GM19035 (cell line): Measurements from ENCODE around the gene VAMP4.
A peak's percentile ranks its signal among the peaks of the same experiment; 100 is the strongest.

Experiments
- ATAC-seq: cut with Tn5 transposase; IDR thresholded peaks from one replicate; pipeline ENCODE4 v1.9.1; 2021; ENCODE audit not compliant: unreplicated experiment

VAMP4 gene, protein sequence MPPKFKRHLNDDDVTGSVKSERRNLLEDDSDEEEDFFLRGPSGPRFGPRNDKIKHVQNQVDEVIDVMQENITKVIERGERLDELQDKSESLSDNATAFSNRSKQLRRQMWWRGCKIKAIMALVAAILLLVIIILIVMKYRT

DNA sequence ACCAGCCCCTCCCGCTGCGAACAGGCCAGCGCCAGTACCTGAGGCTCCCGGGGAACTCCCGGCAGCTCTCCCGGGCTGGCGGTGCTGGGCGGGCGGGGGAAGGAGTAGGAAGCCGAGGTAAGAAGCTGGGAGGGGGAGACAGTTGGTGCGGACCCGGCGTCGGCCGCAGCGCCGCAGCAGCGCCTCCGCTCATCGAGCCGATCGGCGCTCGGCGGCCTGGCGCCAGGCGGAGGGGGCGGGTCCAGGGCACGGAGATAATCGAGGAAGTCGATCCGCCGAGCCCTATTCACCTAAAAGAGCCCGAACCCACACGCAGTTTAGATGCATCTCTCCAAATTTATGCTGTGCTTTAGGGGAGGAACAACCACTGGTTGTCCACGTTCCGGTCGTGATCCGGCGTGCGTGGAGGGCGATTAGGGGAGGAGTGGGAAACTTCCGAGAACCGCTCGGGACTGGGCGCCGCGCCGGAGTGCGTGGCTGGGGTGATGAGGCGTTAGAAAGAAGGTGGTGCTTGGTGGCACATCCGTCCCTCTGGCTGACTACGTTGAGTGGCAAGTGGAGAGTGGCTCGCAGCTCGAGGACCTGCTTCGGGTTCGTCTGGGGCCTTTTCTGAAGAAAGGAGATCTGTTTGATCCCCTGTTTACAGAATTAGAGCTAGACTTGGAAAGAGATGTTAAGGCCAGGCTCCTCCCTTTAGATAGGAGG lies at the start of gene VAMP4:
VAMP4 (minus strand) TSS at position 194 of the 705 bp plus-strand sequence. CDS start 3,651 bp downstream, outside the sequence.
- peak; percentile 95 for ATAC-seq

DNA sequence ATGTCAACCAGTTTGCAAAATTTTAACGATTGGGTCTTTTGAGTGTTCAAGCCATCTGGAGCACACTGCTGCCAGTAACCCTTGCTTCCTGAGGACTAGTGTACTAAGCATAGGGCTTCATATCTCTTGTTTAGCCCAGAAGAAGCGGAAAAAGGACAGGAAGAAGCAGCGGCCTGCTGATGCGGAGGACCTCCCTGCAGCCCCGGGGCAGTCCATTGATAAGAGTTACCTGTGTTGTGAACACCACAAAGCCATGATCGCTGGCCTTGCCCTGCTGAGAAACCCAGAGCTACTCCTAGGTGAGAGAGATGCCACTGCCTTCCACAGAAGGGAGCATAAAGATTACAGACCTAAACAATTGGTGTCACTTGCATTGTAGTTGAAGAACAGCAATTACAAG lies 48.5 kb upstream of the VAMP4 start:
- no peak for ATAC-seq

DNA sequence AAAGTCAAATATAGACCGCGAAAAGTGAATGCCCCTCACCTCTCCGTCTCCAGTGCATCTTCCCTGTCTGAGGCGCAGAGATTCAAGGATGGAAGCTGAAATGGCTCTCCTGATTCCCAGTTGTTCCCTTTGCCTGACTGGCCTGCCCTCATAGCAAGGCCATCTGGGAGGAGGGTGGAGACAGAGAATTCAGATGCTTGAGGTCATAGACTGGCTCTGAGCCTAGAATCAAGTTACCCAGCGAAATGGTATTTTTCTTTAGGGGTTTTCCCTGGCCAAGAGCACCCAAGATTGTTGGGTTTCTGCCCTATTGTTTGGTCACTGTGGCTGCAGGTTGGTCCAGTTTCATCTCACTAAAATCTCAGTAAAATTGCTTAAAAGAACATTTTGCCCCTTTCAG lies 46.8 kb upstream of the VAMP4 start:
- ATAC-seq, result no peak

DNA sequence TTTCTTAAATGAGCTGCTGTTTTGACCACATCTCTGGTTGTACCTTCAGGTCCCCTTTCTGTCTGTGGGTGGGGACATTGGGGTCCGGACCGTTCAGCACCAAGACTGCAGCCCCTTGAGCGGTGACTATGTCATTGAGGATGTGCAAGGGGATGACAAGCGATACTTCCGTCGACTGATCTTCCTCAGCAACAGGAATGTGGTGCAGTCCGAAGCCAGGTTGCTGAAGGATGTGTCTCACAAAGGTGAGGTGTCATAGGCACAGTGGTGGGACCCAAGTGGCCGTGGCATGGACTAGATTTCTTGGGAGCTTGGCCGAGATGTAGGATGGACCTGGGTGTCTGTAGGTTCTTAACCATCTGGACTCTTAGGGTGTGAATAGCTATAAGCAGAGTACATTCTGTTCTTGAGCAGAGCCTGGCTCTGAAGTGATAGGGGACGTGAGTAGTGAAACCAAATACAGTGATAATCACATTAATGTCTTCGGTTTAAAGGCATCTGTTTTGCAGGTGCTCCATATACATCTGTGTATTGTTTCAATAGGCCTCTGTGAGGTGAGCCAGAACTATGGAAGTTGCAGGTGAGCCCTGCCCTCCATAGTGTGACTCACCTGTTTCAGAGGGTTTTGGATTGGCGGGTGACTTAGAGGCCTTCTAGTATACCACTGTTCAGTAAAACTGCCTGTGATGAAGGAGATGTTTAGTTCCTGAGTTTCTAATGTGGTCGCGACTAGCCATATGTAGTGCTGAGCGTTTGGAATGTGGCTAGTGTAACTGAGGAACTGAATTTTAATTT lies 46.0 kb upstream of the VAMP4 start:
- ATAC-seq, result no peak

DNA sequence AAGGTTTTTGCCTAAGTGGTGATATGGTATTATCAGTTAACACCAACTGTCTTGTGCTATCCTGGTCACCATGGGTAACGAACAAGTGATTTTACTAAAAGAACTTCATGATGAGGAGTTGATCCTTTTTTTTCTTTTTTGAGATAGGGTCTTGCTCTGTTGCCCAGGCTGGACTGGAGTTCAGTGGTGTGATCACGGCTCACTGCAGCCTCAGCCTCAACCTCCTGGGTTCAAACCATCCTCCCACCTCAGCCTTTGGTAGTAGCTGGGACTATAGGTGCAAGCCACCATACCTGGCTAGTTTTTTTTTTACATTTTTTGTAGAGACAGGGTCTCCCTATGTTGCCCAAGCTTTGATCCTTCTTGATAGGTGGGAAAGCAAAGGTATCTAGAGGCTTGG lies 44.7 kb upstream of the VAMP4 start:
- no peak for ATAC-seq

DNA sequence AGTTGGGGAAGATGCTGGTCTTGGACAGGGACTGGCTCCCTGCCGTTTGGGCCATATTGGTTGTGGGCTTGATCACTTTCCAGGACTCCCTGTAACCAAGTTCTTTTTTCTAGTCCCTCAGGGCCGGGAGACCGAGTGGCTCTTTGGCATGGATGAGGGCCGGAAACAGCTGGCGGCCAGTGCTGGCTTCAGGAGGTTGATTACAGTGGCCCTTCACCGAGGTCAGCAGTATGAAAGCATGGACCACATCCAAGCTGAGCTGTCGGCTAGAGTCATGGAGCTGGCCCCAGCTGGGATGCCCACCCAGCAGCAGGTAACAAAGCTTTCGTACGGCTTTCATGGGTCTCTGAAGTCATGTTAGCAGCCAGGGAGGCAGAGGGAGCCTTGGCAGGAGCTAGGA lies 43.9 kb upstream of the VAMP4 start:
- no peak for ATAC-seq

DNA sequence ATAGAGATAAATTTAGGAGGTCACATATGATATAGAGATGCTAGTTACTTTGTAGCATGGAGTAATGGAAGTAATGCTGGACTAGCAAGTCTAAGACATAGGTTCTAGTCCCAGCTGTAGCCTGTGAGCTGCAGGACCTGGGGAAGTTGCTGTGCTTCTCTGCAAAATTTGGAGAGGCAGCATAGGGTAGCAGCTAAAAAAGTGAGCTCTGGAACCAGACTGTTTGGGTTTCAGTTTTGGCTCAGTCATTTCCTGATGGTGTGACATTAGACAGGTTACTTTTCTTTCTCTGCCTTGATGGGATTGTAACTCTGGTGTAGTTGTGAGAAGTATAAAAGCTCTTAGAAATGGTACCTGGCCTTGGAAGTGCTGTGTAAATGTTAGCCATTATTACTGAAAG lies 42.9 kb upstream of the VAMP4 start:
- no peak for ATAC-seq

DNA sequence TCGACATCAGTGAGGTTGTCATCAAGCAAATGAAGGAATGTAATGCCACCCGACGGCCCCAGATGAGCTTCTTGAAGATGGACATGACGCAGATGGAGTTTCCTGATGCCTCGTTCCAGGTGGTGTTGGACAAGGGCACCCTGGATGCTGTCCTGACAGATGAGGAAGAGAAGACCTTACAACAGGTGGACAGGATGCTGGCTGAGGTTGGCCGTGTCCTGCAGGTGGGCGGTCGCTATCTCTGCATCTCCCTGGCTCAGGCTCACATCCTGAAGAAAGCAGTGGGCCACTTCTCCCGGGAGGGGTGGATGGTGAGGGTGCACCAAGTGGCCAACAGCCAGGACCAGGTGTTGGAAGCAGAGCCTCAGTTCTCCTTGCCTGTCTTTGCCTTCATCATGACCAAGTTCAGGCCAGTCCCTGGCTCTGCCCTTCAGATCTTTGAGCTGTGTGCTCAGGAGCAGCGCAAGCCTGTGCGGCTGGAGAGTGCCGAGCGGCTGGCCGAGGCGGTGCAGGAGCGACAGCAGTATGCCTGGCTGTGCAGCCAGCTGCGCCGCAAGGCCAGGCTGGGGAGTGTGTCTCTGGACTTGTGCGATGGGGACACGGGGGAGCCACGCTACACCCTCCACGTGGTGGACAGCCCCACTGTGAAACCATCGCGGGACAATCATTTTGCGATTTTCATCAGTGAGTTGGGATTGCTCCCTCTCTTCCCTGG lies 42.1 kb upstream of the VAMP4 start:
- ATAC-seq, result no peak

DNA sequence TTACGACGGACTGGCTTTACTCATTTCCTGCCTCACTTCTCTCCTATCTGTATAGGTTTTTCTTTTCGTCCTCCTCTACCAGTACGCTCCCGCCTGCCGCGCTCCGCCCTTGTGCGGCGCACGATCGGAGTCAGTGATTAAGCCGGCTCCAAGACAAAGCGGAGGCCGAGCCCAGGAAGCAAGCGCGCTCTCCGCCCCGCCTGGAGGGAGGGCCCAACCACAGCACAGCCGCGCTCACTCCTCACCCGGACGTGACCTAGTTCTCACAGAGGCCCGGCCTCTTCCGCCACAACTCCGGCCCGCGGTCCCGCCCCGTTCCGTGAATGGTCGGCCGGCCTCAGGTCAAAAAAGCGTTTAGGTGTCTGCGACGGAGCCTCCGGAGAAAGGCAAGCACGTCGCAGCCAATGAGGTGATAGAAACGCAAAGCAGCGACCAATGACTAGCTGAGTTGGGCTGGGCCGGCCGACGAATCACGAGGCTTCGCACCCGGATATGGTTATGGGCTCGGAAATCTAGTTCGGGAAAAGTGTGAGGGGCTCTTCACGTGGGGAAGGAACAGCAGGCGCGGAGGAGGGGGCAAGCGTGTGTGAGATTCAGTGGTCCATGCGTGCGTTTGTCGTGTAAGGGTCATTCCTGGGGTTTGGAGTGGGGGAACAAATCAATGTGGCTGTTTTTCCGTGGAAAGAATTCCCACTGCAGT lies 39.5 kb upstream of the VAMP4 start, which contains the start of gene METTL13:
METTL13 (plus strand) TSS at position 485 of the 700 bp plus-strand sequence. CDS start 308 bp downstream, outside the sequence.
- ATAC-seq, result peak; percentile 99

DNA sequence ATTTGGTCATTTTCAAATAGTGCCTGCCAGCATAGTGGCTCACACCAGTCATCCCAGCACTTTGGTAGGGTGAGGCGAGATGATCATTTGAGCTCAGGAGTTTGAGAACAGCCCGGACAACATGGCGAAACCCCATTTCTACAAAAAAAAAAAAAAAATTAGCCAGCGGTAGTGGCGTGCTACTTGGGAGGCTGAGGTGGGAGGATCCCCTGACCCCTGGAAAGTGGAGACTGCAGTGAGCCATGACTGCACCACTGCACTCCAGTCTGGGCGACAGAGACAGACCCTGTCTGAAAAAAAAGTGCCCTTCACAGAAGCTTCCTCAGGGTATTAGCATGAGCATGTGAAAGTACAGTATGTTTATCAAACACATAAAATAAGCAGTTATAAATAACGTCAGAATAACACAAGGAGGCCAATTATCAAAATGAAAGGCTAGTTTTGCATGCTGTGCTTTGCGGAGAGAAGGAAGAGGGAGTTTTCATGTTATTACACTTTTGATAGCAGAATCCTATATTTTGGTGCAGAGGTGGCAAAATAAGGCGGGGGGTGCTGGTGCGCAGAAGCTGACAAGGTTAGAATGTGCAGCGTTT lies 38.8 kb upstream of the VAMP4 start:
- ATAC-seq, result no peak

DNA sequence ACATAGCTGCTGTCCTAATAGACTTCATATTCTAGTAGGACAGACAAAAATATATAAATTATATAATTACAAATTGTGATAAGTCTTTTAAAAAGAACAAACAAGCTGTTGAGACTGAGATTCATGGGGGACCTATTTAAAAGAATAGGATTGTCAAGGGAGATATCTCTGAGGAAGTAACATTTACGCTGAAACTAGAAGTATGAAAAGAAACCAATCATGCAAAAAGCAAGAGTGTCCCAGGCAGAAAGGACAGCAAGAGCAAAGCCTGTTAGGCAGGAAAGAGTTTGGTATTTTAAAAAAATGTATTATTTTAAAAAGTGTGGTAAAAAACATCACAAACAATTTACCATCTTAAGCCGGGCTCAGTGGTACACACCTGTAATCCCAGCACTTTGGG lies 30.4 kb upstream of the VAMP4 start:
- no peak for ATAC-seq

DNA sequence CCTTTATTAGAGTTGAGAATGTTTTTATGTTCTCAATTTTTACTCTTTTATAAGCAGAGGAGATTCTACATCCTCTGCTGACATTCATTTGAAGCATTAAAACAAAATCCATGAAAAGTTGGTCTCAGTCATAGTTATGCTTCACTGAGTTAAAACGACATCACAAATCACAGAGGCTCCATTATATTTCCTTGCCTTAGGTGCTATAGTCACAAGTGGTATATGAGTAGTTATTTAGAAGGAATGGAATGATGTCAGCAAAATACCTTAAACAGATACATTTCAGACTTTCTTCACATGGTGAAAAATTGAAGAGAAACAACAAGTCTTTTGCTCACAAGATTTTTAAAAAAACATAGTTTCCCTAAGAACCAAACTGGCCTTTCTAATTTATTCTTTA lies 27.9 kb upstream of the VAMP4 start:
- ATAC-seq, result no peak

DNA sequence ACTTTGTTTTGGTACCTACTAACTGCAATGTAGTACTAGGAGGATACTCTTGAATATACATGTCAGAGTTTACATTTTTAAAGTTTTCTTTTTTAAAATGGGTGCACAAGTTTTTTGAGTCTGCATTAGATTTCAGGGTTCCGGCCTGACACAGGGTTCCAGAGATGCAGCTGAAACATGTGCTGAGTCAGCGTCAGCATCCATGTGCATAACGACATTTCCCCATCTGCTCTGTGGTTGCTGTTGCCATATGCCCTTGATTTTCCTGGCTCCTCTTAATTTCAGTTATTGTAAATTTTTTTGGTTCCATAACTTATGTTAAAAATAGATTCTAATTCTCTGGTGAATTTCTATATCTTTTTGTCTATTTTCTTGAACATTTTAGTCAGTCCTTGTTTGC lies 27.3 kb upstream of the VAMP4 start:
- ATAC-seq, result no peak

DNA sequence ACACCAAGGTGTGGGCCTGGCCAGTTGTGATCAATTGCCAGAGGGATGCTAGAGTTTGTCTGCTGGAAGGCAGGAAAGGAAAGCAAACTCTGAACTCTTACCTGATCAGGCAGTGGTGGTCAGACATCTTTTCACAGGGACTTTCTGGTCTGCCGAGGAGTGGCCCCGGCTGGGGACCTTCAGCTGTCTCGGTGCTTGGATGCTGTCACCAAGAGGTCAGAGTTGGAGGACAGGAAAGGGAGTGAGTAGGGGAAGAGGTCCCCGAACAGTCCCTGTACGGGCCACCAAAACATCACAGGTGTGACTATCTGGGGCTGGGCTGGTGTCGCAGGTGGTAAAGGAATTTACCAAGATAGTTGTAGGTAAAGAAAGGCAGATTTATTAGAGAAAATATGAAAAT lies 21.9 kb upstream of the VAMP4 start:
- no peak for ATAC-seq

DNA sequence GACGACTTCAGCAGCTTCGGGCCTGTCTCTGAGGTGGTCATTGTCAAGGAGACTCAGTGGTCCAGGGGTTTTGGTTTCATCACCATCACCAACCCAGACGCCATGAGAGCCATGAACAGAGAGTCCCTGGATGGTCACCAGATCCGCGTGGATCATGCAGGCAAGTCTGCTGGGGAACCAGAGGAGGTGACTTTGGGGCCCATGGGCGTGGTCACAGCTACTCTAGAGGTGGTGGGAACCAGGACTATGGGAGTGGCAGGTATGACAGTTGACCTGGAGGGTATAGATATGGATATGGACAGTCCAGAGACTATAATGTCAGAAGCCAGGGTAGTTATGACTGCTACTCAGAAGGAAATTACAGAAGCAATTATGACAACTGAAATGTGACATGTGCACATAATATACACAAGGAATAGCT lies 20.3 kb upstream of the VAMP4 start:
- ATAC-seq, result no peak

DNA sequence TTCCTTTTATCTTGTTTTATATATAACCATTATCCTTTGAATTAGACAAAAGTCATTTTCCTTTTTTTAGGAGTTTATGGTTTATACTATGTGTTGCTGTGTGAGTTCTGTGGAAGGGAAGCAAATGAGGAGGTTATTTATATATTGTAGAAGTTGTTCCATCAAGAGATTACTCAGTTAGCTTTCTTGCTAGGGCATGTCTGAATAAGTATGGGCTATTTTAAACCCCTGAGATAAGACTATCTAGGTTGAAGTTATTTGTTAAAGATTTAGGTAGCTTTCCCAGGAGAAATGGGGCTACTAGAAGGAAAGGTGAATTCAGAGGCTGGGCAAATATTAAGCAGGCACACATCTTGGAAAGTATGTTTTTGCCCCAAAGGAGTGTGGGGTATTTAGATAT lies 16.1 kb upstream of the VAMP4 start:
- no peak for ATAC-seq

DNA sequence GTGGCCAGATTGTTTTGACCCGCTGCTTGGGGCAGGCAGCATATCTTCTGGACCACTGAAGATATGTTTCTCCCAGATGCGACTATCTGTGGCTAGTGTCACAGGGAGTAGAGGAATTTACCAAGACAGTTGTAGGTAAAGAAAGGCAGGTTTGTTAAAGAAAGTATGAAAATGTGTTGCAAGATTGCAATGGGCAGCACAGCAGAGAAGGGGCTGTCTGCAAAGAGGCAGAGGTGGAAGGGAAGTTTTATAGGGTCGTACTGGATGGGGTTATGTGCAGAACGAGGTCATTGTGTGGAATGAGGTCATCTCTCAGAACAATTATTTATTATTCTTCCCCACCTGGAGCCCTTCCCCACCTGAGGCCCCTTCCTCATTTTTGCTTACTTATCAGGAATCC lies 15.0 kb upstream of the VAMP4 start:
- ATAC-seq, result no peak

DNA sequence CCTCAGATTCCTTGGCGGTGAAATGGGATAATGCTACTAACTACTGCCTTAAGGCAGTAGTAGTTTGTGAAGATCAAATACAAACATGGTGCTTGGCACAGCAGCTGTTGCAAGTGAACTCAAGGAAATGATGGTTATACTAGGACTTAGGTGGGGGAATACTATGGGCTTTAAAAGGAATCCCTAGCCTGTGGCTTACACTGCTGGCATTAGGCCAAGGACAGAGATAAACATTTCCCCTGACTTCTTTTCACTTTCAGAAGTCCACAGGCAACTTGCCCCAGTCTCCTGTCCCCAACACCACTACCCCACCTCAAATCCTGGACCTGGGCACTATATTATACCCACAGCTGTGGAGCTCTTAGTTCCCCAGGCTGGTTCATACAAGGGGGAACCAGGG lies 13.1 kb upstream of the VAMP4 start:
- no peak for ATAC-seq

DNA sequence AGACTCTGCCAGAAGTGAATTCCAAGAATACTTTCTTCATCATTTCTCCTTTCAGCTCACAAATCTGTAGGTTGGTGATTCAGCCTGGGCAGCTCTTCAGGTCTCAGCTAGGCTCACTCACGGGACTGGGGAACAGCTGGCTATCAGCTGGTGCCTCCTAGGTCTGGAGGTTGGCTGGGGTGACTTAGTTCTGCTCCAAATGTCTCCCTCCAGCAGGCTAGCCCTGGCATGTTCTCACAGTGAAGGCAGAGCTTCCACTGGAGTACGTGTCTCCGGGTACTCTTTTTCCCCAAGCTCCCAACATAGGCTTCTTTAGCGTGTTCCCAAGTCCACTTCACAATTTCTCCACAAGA lies 12.5 kb upstream of the VAMP4 start:
- no peak for ATAC-seq

DNA sequence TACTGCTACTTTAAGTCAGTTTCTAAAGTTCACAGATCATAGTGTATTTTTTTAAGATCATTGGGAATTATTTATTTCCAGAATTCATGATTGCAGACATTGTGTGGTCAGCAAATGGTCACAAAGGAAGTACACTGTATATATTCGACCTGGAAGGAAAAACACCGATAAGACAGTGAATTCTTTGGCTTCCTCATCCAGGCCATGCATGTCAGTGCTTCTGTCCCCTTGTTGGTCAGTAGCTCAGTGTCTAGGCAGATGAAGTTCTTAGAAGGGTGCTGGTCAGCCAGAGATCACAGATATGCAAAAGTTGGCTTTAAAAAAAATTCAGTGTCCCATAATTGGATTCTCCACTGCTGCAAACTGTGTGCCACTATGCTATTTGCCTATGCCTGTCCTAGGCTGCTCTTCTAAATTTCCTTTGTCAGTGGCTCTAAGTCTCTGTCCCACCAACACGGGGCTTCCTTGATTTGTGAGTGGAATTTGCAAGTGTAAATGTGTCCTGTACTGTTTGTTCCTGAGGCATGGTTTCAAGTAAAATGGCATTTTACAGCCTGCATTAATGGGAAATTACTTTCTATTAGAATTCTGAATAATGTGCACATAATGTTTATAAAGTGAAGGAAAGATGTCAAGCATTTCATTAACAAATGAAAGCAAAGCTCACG lies 12.0 kb upstream of the VAMP4 start:
- no peak for ATAC-seq
